ENCODE results near the gene FGFRL1.
A peak's percentile ranks its signal among the peaks of the same experiment; 100 is the strongest.
"Not testable (repeated sequence)": the region's sequence is repeated elsewhere in the genome, so short reads cannot be mapped to it uniquely, and the experiment has no call there.

FGFRL1 gene

DNA sequence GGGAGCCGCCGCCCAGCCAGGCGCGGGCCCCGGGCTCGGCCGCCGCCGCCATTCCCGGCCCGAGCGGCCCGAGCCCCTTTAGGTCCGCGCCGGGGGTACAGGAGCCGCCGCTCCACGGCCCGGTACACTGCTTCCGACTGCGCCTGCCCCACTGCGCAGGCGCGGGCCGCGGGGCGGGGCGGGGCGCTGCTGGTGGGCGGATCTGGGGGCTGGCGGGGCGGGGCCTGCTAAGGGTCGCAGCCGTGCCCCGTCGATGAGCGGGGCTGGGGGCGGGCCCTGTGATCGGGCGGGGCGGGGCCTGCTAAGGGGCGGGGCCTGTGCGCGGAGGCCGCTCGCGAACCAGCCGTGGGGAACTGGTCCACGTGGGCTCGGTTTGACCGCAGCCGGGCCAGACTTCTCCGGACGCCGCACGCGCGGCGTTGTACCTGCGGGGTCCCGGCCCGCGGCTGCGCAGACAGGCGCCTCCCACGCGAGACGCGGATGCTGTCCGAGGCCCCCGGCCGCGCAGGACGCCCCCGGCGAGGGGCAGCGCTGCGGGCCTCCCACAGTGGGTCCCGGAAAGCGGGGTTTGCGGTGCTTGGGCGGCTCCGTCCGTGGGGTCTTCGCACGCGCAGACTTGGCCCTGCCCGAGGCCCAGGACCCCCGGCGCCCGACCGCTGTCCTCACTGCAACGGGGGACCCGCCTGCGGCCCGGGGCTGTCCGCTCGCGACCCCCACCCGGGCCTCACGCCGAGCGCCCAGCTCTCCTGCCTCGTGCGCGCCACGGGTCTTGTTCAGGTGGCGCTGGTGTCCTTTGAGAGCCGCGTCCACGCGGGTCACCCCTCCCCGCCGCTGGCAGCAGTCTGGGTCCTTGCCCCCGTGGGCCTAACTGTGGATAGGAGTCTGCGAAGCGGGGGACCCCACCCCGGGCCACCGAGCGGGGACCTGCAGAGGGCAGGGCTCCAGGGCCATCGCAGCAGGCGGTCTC, 37.7 kb upstream of the FGFRL1 start, which contains the start of gene DGKQ:
Gene DGKQ (minus strand): TSS at position 139 of the 967 bp plus-strand sequence. CDS start 87 bp downstream, at position 52.
- DNase-seq, result peak; percentile 90

GRCh38 chr4:974668-975067, 36.8 kb upstream of the FGFRL1 start:
- no peak for DNase-seq

- not testable (repeated sequence) for DNase-seq
Measured at GRCh38 chr4:976016-976415, 35.4 kb upstream of the FGFRL1 start.

DNA sequence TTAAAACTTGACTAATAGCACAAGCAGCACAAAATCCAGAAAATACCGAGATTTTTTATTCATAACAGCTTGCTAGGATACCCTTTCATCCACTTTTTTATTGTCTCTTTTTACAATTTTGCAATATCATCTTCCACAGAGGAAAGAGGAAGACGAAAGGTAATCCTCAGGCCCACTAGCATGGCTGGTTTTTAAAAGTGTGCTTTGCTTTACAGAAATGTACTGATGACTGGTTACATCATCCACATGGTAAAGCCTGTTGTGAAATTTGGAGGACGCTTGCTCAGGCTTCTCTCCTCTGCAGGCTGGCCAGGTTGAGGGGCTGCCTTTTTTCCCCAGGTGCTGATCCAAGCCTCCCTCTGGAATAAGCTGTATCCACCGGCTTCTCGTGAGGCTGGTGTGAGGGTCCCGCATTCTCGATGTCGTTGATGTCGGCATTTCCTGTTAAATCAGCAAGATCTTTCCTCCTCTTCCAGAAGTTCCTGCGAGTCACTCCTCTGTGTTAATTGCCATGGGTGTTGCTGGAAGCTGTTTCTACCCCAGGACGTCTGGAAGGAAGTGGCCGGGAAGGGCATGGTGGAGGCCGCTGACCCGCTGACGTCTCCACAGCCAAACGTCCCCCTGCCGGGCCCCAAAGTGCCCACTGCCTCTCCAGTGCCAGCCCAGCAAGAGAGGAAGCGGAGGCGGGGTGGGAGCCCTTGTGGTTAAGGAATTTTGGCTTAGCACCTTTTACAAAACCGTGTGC, 32.3 kb upstream of the FGFRL1 start:
- DNase-seq, result no peak

DNA sequence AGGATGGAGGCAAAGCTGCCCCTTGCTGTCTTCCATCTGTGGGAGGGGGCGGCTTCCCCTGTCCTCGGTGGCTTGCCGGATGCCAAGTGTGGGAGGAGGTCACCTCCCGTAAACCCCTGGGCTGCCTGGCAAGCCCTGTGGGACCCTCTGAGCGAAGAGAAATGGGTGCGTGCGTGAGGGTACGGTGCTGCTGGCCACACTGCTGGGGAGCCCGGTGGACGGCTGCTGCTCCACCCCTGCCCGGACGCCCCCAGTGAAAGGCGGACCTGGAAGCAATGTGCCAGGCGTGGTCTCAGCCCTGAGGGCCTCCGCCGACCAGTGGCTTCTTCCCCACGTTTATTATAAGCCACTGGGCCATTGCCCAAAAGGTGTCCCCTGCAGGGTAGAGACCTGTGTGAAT, 29.1 kb upstream of the FGFRL1 start:
- no peak for DNase-seq

DNA sequence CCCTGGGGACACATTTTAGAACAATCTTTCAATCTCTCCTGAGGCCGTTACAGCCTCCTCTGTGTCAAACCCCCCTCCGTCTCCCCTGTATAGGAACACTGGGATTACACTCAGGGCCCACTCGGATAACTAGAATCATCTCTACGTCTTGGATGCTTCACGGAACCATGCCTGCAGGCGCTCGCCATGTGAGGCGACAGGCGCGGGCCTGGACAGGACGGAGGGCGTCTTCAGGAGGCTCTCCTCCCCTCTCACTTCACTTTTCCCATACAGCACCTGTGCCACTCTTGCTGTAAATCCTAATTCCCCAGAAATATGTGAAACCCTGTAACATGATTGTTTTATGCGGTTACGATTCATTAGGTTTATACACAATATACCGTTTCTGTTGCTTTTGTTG, 28.6 kb upstream of the FGFRL1 start:
- DNase-seq, result no peak

- no peak for DNase-seq
Measured at GRCh38 chr4:984336-985054, 26.9 kb upstream of the FGFRL1 start.

DNA sequence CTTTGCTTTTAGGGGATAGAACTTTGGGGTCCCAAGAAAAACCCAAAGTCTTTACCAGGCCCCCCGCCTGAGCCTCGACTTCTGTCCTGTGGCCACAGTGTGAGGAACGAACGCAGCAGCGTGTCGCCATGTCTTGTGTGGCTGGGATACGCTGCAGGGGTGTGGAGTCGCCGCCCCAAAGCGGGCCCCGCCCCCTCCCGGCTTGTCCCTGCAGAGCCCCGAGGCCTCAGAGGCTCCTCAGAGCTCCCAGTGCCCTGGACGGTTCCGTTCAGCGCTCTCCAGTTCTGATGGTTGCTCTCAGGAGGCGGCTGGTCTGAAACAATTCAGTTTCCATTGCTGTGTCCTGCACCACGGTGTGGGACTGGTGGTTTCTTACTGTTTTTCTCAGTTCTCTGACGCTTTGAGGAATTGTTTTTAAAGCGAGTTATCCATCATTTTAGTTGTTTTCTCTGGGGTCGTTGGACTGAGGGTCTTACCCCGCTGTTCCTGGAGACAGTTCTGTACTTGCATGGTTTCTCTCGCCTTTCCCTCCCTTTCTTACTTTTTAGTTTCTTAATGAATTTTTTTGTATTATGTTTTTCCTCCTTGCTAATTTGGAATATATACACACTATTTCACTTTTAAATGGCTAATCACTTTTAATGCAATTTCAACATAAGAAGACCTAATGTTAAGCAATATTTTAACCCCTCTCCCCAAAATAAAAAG, 26.1 kb upstream of the FGFRL1 start:
- DNase-seq, result peak; percentile 71

DNA sequence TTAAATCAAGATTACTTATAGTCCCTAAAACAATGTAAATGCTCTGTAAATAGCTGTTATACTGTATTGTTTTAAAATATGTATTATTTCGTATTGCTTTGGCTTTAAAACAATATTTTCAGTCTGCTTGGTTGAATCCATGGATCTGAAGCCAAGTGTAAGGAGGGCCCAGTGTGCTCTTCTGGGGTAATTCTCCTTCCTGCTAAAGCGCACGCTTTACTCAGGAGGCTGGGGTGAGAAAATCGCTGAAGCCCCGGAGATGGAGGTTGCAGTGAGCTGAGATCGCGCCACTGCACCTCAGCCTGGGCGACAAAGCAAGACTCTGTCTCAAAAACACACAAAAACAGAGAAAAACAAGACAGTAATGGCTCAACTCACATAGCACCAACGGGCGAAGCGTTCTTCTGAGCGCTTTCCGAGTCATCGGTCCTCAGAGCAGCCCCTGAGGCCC, 25.0 kb upstream of the FGFRL1 start:
- no peak for DNase-seq

DNA sequence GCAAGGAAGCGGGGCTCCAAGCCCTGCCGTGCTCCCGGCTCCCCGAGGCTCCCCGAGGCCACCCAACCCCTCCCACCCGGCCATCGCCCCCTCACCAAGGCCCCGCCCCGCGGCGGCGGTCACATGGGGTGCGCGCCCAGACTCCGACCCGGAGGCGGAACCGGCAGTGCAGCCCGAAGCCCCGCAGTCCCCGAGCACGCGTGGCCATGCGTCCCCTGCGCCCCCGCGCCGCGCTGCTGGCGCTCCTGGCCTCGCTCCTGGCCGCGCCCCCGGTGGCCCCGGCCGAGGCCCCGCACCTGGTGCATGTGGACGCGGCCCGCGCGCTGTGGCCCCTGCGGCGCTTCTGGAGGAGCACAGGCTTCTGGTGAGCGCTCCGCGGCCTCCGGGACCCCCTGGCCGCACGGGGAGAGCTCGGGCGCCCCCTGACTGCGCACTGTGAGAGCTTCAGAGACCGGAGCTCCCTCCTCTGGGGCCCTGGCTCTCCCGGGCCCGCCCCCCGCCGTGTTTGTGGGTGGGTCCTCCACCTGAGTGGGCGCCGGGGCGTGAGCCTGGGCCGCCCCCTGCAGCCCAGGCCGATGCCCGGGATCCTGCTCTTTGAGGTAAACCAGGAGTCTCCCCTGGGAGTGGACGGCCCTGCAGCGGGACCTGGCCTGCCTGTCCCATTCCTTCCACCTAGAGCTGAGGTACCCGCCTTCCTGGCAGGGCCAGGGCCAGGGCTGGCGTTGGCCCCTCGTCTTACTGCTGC, 24.4 kb upstream of the FGFRL1 start, which contains the start of gene IDUA:
Gene IDUA (plus strand): TSS at position 166 of the 745 bp plus-strand sequence. CDS start 41 bp downstream, at position 207.
- DNase-seq, result peak; percentile 86

GRCh38 chr4:987624-988513, 23.6 kb upstream of the FGFRL1 start:
- DNase-seq, result no peak

DNA sequence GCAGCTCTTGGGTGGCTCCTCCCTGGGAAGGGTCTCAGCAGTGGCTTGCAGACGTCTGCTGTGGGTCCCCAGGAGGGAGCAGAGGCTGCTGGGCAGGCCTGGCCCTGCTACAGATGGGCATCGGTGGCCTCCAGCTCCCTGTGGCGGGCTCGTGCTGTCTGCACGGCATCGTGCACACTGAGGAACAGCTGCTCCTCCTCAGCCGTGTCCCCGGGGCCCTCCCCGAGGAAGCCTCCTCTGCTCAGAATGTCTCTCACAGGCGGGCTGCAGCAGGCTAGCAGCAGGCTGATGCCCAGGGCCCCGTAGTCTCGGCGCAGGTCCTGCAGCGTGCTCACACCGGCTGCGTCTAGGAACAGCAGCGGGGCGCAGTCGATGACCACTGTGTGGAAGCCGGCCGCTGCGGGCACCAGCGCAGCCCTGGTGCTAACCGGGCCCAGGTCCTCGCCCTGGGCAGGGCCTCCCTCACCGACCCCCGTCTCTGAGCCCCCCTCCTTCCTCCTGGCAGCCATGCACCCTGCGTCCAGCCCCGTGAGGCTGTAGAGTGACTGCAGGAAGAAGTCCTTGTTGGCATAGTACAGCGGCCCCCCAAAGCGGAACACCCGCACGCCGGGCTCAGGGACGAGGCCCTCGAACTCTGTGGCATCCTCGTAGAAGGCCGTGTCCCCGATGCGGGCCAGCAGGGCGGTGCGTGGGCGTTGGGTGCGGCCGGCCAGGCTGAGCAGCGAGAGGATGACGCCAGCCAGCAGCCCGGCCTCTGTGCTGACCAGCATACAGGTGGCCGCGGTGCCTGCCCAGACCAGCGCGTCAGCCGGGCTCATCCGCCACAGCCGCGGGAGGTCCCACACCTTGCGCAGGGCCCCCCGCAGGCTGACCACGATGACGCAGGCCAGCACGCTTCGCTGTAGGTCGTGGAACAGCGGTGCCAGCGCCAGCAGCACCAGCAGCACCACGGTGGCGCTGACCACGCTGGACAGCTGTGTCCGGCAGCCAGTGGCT, 22.4 kb upstream of the FGFRL1 start:
- no peak for DNase-seq

DNA sequence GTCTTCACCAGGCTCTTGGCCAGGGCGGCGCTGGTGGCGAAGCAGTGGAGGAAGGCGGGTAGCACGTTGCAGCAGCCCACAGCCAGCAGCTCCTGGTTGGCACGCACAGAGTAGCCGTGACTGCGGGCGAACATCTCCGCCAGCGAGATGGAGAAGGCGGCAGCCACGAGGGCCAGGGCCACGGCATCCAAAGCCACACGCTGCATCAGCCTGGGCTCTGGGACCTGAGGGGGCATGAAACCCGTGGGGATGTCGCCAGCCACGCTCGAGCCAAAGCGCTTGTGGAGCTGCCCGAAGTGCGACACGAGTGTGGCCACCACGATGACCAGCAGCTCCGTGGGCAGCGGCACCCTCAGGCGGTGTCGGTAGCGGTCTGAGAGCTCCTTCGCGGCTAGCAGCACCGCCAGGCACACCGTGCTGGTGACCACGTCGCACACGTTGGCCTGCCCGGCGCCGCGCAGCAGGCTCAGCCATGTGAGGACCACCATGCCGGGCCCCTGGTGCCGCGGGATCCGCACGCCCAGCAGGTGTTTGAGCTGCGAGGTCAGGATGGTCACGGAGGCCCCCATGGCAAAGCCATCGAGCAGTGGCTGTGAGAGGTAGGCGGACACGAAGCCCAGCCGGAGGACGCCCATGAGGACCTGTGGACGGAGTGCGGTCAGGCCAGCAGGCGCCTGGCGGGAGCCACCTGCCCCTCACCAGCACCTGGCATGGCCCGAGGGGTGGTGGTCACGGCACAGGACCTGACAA, 21.5 kb upstream of the FGFRL1 start:
- DNase-seq, result no peak

- no peak for DNase-seq
Measured at GRCh38 chr4:990746-991367, 20.6 kb upstream of the FGFRL1 start.

- DNase-seq, result no peak
Measured at GRCh38 chr4:991451-992296, 19.8 kb upstream of the FGFRL1 start.

GRCh38 chr4:992297-993110, 18.9 kb upstream of the FGFRL1 start:
- no peak for DNase-seq
